BE2C (cell line): Measurements from ENCODE around the gene GEMIN4.
"Not testable (repeated sequence)": the region's sequence is repeated elsewhere in the genome, so short reads cannot be mapped to it uniquely, and the experiment has no call there.

Experiments used
- DNase-seq: peaks from one replicate; pipeline ENCODE4 v3.0.0-alpha.2; 2020
- H3K27me3 ChIP-seq: fragments of 250-450 bp; sonication (Bioruptor Pico); 2 replicates; pipeline ENCODE4 v1.5.1; 2020; ENCODE audit warnings: mild to moderate bottlenecking
- H3K36me3 ChIP-seq: fragments of 250-450 bp; sonication (Bioruptor Pico); 2 replicates; pipeline ENCODE4 v1.5.1; 2020; ENCODE audit warnings: mild to moderate bottlenecking
- H3K4me1 ChIP-seq: fragments of 250-450 bp; sonication (Bioruptor Pico); 2 replicates; pipeline ENCODE4 v1.5.1; 2020
- H3K4me3 ChIP-seq: 2 replicates; pipeline ENCODE4 v1.5.1; 2011; ENCODE audit warnings: low read depth, low read length
- H3K9me3 ChIP-seq: fragments of 250-450 bp; sonication (Bioruptor Pico); 2 replicates; pipeline ENCODE4 v1.5.1; 2020
- TF ChIP-seq, protein P1 (sequence below): IDR thresholded peaks from 2 replicates; pipeline ENCODE4 v1.5.1; 2012; ENCODE audit warnings: mild to moderate bottlenecking, low read depth, low read length

GEMIN4 gene

DNA sequence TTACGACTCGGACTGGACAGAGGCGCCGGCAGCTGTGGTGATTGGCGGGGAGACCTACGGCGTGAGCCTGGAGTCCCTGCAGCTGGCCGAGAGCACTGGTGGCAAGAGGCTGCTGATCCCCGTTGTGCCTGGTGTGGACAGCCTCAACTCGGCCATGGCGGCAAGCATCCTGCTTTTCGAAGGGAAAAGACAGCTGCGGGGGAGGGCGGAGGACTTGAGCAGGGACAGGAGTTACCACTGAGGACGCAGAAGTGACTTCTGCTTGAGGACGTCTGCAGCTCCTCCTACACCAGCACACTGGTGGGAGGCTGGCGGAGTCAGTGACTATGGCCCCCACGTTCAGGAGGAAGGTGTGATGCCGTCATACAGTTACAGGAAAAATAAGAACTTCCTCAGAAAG, 39.8 kb upstream of the GEMIN4 start:
- Histone ChIP-seq H3K4me1 (no peaks in the 10 kb centered on the region), H3K27me3 (no peaks in the 10 kb centered on the region), H3K36me3 (peaks cover 7% of the 10 kb centered on the region), H3K9me3 (no peaks in the 10 kb centered on the region), H3K4me3 (no peak overlapping the region)
- TF ChIP-seq, protein P1, sequence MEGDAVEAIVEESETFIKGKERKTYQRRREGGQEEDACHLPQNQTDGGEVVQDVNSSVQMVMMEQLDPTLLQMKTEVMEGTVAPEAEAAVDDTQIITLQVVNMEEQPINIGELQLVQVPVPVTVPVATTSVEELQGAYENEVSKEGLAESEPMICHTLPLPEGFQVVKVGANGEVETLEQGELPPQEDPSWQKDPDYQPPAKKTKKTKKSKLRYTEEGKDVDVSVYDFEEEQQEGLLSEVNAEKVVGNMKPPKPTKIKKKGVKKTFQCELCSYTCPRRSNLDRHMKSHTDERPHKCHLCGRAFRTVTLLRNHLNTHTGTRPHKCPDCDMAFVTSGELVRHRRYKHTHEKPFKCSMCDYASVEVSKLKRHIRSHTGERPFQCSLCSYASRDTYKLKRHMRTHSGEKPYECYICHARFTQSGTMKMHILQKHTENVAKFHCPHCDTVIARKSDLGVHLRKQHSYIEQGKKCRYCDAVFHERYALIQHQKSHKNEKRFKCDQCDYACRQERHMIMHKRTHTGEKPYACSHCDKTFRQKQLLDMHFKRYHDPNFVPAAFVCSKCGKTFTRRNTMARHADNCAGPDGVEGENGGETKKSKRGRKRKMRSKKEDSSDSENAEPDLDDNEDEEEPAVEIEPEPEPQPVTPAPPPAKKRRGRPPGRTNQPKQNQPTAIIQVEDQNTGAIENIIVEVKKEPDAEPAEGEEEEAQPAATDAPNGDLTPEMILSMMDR, result no peak
- DNase-seq, result no peak

GRCh38 chr17:790874-791247, 38.8 kb upstream of the GEMIN4 start:
- not testable (repeated sequence) for H3K4me1 ChIP-seq, H3K27me3 ChIP-seq, H3K4me3 ChIP-seq, DNase-seq, H3K9me3 ChIP-seq, H3K36me3 ChIP-seq

DNA sequence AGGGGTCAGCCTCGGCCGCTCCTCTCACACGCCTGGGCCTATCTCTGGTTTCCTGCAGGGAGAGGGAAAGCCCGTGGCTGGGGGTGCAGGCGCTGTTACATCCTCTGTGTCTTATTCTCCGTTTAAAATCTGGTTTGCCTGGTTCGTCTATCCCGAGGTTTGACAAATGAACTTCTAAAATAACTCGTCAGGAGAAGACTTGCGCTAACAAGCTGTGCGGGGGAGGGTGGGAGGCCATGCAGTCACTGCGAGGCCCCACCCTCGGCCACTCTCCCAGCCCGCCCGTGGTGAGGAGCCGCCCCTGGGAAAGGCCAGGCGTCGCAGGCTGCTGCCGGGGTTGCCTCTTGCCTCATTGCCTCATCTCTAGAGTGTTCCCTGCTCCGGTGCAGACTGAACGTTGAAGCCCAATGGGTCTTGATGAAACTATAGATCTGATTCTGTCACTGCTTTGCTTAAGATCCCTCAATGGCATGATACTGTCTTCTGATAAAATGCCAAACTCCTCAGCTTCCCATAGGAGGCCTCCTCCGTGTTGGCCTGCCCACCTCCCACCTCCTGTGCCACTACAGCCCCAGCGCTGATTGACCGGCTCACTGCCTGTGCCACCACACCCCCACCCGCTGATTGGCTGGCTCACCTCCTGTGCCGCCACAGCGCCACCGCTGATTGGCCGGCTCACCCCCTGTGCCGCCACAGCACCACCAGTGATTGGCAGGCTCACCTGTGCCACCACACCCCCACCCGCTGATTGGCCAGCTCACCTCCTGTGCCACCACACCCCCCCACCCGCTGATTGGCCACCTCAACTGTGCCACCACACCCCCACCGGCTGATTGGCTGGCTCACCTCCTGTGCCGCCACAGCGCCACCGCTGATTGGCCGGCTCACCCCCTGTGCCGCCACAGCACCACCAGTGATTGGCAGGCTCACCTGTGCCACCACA, 38.1 kb upstream of the GEMIN4 start:
- not testable (repeated sequence) for H3K36me3 ChIP-seq, H3K27me3 ChIP-seq, H3K4me3 ChIP-seq, DNase-seq, H3K4me1 ChIP-seq, H3K9me3 ChIP-seq

DNA sequence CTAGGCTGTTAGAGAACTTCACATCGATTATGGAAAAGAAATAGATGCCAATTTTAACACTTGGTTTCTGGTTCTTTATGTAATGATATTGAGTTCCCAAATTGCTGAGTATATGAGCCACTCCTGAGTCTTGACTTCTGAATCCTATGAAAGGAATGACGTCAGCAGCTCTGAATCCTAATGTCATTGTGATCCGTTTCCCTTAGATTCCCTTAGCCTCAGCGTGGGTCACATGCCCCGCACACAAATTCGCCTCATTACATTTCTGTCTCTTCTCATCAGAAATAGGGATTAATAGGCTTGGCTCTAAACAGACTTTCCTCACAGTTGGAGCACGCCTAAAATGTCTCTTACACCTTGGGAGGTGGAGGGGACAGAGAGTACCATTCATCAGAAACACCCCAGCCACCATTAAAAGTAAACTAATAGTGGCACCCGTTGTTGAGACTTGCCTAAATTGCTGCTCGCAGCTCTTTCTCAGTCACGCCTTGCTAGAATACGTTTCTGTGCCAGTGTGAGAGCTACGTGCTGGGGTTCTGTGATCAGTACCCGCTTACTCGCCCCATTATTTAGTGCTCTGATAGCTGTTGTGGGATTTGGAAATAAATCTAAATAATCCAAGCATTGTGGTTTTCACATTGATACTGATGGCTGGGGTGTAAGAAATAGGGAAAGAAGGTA, 37.2 kb upstream of the GEMIN4 start:
- no peaks in the 10 kb centered on the region for H3K9me3 ChIP-seq
- H3K27me3 ChIP-seq, result no peaks in the 10 kb centered on the region
- no peak overlapping the region for H3K4me3 ChIP-seq
- H3K4me1 ChIP-seq, result no peaks in the 10 kb centered on the region
- TF ChIP-seq, protein P1, result no peak
- peaks cover 7% of the 10 kb centered on the region for H3K36me3 ChIP-seq
- no peak for DNase-seq

DNA sequence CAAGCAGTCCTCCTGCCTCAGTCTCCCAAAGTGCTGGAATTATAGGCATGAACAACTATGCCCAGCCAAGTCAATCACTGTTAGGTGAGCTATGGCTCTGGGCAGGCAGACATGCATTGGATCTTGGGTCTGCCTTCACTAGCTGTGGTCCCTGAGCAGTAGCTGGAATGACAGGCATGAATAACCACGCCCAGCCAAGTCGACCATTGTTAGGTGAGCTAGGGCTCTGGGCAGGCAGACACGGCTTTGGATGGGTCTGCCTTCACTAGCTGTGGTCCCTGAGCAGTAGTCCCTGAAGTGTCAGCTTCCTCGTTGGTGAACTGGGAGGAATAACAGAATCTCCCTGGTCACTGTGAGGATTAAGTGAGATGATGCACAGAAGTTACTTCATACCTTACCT, 36.5 kb upstream of the GEMIN4 start:
- Histone ChIP-seq H3K4me1 (no peaks in the 10 kb centered on the region), H3K9me3 (no peaks in the 10 kb centered on the region), H3K4me3 (no peak overlapping the region), H3K36me3 (peaks cover 7% of the 10 kb centered on the region), H3K27me3 (no peaks in the 10 kb centered on the region)
- TF ChIP-seq, protein P1, result no peak
- DNase-seq, result no peak

DNA sequence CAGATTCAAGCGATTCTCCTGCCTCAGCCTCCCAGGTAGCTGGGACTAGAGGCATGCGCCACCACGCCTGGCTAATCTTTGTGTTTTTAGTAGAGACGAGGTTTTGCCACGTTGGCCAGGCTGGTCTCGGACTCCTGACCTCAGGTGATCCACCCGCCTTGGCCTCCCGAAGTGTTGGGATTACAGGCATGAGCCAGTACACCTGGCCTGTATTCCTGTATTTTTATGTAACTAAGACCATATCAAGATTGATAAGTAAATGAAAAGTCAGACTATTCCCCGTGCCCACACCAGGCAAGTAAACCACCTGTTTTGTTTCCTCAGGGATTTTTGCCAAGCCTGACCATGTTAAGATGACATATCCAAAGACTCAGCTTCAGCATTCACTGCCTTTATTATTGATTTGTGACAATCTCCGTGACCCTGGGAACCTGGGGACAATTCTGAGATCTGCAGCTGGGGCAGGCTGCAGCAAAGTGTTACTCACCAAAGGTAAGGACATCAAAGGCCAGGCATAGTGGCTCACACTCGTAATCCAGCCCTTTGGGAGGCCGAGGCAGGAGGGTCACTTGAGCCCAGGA, 35.7 kb upstream of the GEMIN4 start:
- H3K27me3 ChIP-seq, result no peaks in the 10 kb centered on the region
- TF ChIP-seq, protein P1, result no peak
- H3K36me3 ChIP-seq, result peaks cover 7% of the 10 kb centered on the region
- no peaks in the 10 kb centered on the region for H3K4me1 ChIP-seq
- no peak for DNase-seq
- no peaks in the 10 kb centered on the region for H3K9me3 ChIP-seq
- no peak overlapping the region for H3K4me3 ChIP-seq

DNA sequence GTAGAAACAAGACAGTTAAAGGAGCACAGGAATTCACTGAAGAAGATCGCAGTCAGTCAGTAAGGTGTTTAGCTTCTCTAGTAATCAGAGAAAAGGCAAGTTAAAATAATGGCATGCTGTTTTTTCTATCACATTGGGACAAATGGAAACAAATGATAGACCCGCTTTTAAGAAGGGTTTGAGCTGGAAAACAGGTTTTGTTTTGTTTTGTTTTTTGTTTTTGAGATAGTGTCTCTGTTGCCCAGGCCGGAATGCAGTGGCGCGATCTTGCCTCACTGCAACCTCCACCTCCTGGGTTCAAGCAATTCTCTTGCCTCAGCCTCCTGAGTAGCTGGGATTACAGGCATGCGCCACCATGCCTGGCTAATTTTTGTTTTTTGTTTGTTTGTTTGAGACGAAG, 33.8 kb upstream of the GEMIN4 start:
- H3K36me3 ChIP-seq, H3K9me3 ChIP-seq, H3K4me3 ChIP-seq, H3K27me3 ChIP-seq, DNase-seq, H3K4me1 ChIP-seq: not testable (repeated sequence)
